HG03060 (cell line): ENCODE measurements around the gene FOXO3.
"Not testable (repeated sequence)": the region's sequence is repeated elsewhere in the genome, so short reads cannot be mapped to it uniquely, and the experiment has no call there.

Experiments
- ATAC-seq: cut with Tn5 transposase; IDR thresholded peaks from one replicate; pipeline ENCODE4 v1.9.1; 2021; ENCODE audit warnings: low read depth, moderate number of reproducible peaks; ENCODE audit not compliant: unreplicated experiment

Gene FOXO3

DNA sequence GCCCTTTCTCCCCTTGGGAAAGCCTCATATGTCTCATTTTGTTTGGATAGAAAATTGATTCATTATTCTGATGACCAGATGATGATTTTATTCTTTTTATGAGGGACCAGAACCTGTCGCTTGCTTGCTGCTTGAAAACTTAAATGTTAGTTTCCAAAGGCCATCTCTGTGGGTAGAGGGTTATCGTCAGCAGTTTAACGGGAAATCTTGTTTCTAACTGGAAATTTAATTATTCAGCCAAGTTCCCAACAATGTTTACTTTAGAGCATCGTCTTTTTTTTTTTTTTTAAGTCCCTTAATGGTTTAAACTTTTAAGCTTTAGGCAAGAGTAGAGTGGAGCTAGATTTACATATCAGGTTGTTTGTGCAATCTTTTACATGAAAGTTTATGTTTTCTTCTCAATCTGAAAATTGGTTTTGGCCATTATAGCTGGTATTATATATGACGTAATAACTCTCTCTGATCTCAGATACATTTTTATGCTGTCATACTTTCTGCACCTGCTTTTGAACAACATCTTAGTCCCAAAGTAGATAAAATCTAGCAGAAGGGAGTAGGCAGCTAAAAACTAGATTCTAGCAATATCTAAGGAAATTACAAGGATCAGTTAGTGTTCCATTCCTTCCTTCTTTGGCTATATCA is 93.9 kb downstream of the FOXO3 start:
- no peak for ATAC-seq

DNA sequence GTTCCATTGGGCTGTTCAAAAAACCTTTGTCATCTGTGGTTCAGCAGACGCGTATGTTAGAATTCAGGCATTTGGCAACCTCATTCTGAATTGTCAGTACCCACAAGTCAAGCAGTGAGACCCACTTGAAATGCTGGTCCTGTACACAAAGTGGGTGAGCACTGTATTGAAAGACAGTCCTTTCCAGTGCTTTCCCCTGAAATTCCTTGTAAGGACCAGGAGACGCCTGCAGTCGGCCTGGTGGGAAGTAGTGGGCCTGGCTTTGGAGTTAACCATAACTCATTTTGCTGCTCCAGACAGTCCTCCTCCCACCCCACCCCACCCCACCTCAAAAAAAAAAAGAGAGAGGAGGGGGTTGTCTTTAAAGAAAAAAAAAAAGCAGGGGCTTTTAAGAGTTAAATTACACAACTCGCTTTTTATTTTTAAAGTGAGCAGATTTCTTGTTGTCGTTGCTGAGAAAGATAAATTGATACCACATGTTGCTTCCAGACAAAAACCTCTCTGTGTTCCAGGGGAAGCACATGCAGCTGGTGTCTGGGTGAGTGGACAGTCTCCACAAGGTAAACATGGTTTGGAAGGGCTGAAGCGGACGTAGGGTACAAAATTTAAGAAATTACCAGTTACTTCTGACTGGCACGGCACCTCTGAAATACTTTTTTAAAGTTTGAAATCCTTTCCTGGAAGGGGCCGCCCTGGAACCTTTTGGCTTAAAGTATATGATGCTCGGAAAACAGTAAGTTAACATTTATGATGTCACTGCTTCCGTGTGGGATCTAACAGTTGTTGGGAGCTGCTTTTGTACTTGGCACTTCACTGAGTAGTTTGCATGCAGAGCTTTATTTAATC is 95.3 kb downstream of the FOXO3 start:
- no peak for ATAC-seq

DNA sequence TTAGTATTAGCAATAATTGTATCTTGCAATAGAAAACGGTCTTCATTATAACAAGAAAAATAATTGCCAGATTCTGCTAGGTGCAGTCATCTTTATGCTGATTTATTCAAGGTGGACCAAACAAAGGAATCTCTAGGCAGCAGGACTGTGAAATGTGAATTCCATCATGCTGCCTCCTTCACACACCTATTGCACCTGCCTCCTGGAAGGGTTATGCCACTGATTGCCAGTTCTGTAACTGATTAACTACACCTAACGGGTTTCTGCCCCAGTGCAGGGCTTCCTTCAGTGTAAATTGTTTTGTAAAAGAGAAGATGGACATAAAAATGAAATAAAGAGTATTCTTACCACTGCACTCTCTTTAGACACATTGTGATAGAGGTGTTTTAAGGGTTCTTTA is 96.1 kb downstream of the FOXO3 start:
- ATAC-seq, result no peak

DNA sequence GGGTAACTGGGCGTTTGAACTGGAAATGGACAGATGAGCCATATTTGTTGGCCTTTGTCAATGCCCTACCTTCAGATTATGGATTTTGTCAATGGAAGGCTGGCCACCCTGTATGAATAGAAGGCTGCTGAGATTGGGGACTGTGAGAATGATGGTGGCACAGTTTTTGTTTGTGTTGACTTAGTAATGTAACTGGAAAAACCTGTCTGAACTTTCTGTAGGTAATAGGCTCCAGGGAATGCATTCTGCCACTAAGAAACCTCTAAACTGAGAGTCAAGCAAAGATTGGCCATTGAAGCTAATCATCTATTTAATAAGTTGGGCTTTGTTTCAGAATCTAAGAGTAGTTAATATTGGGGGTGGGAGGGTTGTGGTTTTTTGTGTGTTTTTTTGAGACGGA is 97.5 kb downstream of the FOXO3 start:
- ATAC-seq, result no peak

DNA sequence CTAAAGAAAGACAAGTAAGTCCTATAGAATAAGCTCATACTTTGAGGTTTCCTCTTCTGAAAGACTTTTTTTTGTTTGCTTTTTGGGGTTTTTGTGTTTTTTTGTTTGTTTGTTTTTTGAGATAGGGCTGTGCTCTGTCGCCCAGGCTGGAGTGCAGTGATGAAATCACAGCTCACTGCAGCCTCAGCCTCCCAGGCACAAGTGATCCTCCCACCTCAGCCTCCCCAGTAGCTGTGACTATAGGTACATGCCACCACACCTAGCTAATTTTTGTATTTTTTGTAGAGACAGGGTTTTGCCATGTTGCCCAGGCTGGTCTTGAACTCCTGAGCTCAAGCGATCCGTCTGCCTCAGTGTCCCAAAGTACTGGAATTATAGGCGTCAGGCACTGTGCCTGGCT is 98.1 kb downstream of the FOXO3 start:
- ATAC-seq, result not testable (repeated sequence)

DNA sequence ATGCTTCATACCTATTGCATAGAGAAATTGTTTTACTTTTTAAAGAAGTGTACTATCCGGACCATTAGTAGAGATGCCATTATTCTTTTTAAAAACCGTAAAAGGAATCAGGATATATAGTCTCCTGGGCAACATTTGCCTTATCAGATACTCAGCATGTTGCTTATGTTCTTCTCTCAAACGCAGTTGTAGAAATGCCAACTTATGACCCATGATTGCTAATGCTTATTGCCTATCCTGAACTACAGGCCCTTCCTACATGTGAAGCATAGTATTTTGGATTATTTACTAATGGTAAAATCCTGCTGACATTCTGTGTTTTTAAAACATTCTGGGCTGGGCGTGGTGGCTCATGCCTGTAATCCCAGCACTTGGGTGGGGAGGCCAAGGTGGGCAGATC is 99.5 kb downstream of the FOXO3 start:
- ATAC-seq, result no peak

DNA sequence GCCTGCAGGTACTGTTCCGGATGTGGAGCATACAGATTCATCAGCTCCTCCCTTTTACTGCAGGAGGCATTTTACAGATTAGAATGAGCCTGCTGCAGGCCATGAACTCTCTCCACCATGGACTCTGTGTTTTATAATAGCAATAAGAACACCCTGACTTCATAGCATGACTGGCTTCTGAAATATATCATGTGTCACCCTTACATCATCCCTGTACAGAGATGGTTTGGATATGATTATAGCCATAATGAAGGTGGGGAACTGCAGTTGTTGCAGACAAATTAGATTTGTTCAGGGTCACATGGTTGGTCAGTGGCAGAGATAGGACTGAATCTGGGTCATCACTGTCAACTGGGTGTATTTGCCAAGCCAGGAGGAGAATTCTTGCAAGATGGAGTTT is 100.7 kb downstream of the FOXO3 start:
- no peak for ATAC-seq

DNA sequence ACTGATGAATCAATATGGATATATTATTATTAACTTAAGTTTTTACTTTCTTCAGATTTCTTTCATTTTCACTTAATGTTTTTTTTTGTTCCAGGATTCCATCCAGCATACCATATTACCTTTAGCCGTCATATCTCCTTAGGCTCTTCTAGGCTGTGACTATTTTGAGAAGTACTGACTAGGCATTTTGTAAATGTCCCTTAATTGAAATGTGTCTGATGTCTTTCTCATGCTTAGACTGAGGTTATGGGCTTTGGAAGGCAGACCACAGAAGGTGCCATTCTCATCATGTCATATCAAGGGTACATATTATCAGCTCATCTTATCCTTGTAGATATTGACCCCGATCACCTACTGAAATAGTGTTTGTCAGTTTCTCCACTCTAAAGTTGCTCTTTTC is 101.3 kb downstream of the FOXO3 start:
- ATAC-seq, result no peak

DNA sequence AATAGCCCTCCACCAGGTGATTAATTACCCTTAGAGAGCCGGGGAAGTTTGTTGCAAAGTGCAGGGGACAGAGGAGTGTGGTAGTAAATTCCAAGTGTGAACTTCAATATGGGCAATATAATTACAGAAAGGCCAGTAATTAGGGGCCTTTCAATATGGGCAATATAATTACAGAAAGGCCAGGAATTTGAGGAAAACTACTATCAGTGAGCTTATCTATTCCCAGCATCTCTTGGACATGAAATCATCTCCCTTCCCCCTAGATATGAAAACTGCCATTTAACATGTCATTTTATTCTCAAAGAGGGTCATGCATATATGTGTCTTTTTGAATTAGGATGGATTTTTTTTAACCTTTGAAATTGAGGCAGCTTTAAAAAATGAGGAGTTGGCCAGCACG is 102.0 kb downstream of the FOXO3 start:
- ATAC-seq, result no peak

DNA sequence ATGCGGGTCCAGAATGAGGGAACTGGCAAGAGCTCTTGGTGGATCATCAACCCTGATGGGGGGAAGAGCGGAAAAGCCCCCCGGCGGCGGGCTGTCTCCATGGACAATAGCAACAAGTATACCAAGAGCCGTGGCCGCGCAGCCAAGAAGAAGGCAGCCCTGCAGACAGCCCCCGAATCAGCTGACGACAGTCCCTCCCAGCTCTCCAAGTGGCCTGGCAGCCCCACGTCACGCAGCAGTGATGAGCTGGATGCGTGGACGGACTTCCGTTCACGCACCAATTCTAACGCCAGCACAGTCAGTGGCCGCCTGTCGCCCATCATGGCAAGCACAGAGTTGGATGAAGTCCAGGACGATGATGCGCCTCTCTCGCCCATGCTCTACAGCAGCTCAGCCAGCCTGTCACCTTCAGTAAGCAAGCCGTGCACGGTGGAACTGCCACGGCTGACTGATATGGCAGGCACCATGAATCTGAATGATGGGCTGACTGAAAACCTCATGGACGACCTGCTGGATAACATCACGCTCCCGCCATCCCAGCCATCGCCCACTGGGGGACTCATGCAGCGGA is 102.9 kb downstream of the FOXO3 start:
- ATAC-seq, result not testable (repeated sequence)

DNA sequence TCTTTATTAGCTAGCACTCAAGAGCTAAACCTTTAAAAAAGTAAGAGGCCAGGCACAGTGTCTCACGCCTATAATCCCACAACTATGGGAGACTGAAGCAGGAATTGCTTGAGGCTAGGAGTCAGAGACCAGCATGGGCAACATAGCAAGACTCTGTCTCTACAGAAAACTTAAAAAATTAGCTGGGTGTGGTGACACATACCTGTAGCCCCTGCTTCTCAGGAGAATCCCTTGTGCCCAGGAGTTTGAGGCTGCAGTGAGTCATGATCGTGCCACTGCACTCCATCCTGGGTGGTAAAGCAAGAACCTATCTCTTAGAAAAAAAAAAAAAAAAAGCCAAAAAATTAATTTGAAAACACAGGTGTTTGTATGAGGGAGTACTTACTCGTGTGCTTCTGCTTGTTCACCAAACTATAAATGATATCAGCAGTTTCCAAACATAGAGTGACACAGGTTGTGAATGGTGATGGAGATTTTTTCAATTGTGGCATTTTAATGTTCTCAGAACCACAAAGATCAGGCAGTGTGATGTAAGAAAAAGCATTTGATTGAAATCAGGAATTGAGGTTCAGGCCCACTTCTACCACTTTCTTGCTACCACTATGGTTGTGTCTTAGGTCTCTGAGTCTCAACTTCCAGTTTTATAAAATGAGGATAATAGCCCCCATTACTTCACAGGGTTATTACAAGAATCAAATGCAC is 104.9 kb downstream of the FOXO3 start:
- ATAC-seq, result no peak

DNA sequence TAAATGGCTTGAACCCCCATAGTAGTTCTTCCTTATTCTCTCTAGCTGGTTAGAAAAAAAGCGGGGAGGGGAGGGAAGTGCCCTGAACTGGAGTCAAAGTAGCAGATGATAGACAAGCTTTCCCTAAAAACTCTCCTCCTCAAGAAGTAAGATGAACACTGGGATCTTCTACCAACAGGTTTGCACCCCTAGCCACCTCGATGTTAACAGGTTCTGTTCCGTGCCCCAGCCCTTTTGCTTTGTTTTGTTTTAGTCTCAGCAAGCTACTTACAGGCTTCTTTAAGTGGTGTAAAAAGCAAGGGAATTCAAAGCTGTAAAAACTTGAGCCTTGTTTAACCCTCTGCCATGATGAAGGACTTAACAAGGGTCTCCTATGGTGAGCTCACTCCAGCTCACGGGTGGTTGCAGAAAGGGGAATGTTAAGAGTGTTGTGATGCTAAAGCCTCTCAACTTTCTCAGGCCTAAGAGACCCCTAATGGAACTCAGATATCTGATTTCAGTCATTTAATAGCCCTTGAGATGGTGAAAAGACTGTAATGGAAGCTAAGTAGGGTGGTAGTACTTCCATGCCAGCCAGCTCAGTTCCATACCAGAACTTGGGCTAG is 106.0 kb downstream of the FOXO3 start:
- ATAC-seq, result no peak

DNA sequence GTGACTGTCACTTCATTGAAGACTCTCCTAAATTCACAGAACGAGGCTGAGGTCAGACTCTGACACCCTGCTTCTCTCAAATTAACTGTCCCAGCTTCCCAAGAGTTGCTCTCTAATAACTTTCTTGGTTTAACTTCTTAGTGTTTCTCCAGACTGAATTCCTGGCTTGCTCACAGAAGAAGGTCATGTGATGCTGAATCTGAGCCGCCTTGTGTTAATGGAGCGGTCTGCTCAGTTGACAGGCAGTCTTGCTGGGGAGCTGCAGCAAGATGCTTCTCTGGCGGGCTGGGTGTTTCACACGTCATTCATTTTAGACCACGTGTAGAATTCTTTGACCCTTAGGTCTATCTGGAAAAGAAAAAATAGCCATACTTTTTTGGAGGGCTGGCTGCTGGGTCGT is 107.3 kb downstream of the FOXO3 start:
- ATAC-seq, result no peak

DNA sequence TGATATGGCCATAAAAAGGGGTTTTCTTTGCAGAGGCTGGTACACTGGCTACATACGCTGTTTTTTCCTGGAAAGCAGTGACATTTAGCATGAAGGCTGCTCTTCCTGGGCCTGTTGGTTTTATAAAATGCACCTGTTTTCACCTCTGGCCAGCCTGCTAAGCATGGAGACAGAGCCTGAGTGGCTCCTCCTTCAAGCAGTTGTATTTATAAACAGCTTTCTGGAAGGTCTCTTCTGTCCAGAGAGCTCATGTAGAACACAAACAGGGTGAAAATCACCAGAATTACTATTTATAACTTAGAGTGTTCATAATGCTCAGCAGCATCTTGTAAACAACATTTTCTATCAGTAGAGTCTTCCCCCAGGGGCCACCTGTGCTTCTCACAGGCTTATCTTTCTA is 109.0 kb downstream of the FOXO3 start:
- no peak for ATAC-seq

DNA sequence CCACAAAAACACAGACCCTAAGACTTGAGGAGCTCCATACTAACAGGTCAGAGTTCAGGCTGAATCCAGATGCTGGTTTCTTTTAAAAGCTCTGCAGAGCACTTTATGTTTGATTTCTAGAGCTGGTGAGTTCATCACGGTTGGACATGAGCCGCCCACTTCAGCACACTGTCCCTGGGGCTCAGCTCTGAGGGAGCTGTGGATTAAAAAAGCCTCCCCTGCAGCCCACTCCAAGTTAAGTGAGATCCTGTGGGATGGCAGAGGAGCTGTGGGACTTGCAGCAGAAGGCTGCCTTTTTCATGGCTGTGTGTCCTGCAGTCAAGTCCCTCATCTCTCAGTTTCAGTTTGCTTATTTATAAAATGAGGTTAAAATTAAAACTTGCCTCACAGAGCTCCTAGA is 110.5 kb downstream of the FOXO3 start:
- ATAC-seq, result no peak

DNA sequence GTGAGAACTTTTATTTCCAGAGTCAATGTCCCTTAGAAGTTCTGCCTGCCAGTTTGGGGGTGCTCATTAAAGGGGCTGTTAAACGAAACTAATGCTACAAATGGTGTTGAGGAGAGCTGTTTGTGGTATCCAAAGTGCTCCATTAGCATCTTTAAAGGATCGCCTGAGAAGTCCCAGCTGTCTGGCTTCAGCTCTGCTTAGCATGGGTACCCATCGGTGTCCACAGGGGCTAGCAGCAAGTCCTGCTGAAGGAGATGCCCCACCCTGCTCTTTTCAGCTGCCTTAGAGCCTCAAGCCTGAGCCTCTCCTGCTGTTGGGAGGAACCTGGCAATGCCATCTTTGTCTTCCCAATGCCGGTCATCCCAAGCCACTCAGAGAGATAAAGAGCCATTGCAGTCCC is 111.1 kb downstream of the FOXO3 start:
- no peak for ATAC-seq

DNA sequence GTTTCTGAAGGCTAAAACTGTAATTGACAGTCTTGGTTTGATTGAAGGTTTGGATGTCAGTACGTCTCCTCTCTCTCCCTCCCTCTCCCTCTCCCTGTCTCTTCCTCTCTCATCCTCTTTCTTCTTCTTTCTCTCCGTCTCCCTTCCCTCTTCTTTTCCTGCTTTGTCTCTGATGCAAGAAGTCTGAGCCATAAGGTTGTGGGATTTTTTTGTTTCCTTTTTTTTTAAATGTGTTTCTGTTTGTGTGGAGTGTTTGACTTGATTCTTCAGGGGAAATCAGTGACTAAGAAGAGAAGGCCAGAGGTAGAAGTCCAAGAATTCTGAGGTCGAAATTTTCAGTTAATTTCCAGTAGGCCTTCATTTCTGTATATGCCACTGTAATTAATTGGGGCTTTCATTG is 111.9 kb downstream of the FOXO3 start:
- no peak for ATAC-seq

DNA sequence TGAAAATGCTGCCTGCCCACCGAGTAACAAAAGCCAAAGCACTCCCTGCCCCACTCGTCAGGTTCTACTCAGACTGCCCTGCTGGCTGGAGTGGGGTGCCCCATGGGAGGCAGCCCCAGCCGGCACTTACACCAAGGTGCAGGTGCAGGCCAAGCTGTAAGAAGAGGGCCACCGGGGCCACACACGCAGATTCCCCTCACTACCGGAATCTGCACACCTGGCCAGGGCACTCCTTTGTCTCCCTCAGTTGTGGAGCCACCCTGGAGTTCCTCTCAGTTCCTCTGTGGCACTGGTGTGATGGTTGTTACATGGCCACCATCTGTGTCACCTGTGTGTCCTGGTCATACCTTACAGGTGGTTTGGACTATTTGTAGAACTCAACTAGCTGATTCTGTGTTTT is 112.4 kb downstream of the FOXO3 start:
- ATAC-seq, result no peak

DNA sequence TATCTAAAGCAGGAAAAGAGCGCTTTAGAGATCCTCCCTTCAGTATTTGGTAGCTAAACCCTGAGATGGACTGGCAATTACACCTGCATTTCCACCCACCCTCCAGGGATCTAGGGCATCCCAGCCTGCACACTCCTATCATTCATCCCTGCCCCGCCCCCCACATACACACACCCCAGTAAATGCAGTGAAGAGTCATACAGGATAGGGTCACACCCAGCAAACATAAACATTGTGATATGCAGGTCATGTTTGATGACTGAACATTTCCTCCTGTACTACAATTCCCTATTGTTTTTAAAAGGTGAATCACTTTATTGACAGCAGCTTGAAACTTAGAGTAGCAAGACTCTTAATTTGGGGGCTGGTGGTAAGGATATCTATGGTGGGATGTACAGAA is 112.9 kb downstream of the FOXO3 start:
- no peak for ATAC-seq

DNA sequence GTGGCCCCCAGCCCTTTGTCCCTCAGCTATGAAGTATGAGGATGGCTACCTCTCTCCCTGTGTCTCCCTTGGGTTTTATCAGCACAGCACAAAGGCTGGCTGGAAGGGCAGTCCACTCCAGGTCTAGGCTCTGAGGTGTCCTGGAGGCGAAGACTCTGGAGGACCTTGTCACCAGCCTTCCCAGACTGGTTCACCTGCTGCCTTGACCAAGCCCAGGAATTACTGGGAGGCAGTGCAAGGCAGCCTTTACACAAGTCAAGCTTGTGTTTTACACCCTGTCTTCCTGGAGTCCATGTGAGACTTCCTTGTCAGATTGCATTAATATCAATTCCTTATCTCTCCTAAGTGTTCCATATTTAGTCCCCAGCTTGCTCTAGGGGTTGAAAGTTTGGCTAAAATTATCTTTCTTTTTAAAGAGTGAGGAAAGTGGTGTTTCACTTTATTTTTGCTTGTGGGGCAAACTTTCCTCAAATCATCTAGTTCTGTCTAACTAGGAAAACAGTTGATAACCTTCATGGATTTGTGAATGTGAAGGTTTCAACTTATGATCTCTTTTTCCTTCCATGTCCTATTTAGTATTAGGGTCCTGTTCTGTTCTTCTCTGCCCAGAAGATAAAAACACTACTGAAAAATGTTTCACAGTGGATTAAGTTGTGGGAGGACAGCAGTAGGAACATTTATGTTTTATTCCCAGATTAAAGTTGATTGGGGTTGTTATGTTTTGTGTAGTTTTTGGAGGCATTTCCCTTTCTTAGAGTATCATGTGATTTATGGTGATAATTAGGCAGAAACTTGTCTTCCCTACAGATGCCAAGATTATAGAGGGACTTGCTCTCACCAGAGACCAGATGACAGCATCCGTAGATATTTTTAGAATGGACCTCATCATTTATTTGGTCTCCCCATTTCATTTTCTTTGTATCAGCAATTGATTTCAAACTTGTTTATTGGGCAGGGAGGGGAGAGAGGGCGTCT is 114.8 kb downstream of the FOXO3 start:
- ATAC-seq, result no peak
